T-helper 2 cell (primary cell): ENCODE data around the gene CETN1.

Experiments
- DNase-seq, 5 experiments: peaks; one replicate each; pipeline versions ENCODE4 v3.0.0 to v3.0.0-alpha.2; 2012 to 2022

CETN1 gene

DNA sequence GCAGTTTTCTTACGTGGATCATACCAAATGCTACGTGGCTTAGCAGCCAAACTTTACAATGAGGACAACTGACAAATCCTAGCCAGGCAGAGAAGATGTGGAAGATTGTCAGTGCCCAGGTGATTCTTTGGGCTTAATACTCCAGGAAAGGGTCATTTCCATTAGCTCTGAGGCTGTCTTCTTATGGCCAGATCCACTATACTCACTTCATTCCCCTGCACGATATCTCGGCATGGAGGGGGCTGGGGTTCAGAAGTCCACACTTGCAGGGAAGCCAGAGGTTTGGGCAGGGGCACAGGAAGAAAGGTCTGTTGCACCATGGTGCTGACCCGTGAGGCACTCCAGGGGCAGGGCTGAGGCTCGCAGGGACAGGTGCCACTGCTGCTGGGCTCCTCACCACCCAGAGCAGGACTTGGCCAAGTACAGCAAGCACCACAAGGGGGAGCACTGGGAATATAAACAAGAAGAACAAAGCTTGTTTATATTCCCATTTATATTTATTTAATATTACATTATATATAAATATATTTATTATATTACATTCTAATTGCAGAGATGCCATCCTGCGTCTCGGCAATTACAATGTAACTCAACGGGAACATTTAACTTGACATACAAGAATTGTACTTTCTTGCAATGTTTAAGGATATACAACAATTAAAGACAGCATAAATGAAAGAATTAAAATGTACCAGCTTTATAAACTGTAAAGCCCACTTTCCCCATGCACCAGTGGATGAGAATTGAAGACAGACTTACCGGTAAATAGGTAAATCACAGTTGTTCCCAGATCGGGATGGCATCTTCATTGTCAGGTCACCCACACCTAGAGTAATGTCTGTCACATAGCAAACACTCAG is 43.8 kb downstream of the CETN1 start:
- peak in 4 of 5 experiments; percentile 7 to 64 (median 36) for DNase-seq

DNA sequence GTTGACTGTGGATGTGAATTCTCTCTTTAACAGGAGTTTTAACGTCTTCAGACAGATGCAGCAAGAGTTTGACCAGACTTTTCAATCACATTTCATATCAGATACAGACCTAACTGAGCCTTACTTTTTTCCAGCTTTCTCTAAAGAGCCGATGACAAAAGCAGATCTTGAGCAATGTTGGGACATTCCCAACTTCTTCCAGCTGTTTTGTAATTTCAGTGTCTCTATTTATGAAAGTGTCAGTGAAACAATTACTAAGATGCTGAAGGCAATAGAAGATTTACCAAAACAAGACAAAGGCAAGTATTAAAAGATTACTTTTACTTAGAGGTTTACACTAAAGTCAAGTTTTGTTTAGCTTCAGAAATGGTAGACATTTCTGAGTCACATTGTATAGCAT is 47.1 kb downstream of the CETN1 start:
- DNase-seq = no peak

DNA sequence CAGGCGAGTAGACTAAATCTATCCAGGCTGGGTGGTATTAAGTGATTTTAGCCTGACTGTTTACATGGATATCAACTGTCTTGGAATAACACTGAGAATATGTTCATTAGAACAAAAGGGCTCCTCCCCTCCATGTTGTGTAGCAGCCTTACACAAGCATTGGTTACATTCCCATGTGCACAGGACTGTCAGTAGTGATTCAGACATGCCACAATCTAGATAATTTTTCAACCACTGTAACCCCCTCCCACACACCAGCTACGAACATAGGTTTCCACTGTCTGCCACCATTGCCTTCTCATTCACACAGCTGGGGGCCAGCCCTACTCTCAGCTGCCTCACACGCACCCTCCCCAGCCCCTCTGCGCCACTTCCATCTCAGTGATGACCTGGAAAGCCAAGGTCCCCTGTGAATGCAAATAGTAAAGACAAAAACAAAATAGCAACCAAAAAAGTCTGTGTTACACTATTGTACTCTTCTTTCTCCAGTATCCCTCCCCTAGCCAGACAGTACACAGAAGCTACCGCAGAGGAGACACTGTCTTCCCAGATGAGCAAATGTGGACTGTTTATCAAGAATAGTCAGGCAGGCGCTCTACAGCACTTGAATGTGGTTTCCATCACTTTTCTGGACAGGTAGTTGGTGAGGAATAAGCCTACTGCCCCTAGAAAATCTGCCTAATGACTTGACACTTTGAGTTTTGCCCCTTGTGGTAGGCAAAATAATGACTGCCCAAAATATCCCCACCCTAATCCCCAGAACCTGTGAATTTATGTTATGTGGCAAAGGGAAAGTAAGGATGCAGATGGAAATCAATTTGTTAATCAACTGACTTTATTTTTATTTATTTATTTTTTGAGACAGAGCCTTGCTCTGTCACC is 49.3 kb downstream of the CETN1 start:
- no peak for DNase-seq

DNA sequence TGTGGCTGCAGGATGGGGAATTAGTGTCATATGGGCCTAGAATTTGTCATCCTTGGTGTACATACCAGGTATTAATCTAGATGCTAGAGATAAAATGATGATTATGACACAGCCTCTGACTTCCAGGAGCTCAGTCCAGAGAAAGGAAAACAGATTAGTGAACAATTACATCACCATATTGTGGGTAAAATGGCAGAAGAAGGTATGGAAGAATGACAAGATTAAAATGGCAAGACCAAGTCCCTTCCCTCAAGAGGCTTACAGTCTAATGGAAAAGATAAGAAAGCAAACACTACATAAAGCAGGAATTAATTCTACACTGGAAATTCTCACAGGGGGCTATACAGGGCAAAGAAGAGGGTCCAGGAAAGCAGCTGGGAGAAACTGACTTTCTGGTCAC is 51.4 kb downstream of the CETN1 start:
- no peak for DNase-seq
